Measurements from ENCODE around the gene CAPZB.

Gene CAPZB

GRCh38 chr1:19360016-19360415 lies 125.3 kb downstream of the CAPZB start:
- ATAC-seq (ENCODE audit: insufficient read depth, low read depth) (no peak), DNase-seq (no peak)
- H3K79me2 ChIP-seq (ENCODE audit: insufficient read depth, low read length): peaks cover 20% of the 10 kb centered on the region
- peaks cover 54% of the 10 kb centered on the region for H4K20me1 ChIP-seq (ENCODE audit: insufficient read depth, low read length)
- no peak overlapping the region for H2AFZ ChIP-seq (ENCODE audit: low read depth, low read length)
- no peak overlapping the region for H3K27ac ChIP-seq (ENCODE audit: low read length)
- no peaks in the 10 kb centered on the region for H3K27me3 ChIP-seq (ENCODE audit: insufficient read depth, low read length, poor library complexity)
- H3K4me3 ChIP-seq (ENCODE audit: low read depth in 1 of 2, low read length in 2 of 2): no peak overlapping the region
- H3K9me3 ChIP-seq (ENCODE audit: insufficient read depth, low read length, severe bottlenecking): no peaks in the 10 kb centered on the region
- no peaks in the 10 kb centered on the region for H3K4me1 ChIP-seq (ENCODE audit: insufficient read depth, low read length)
- H3K36me3 ChIP-seq (ENCODE audit: insufficient read depth, low read length): peaks cover 35% of the 10 kb centered on the region
- H3K4me2 ChIP-seq (ENCODE audit: insufficient read depth, low read length): no peak overlapping the region
- no peak for TF ChIP-seq EZH2 (IDR thresholded peaks at IDR 0.05; ENCODE audit: borderline replicate concordance, low read depth, low read length, severe bottlenecking)
- TF ChIP-seq CTCF (IDR thresholded peaks at IDR 0.05; ENCODE audit: borderline replicate concordance, extremely low read depth, low read length, poor library complexity, severe bottlenecking): no peak
- H3K9ac ChIP-seq (ENCODE audit: low read depth, low read length): no peak overlapping the region

GRCh38 chr1:19359357-19359756 lies 126.0 kb downstream of the CAPZB start:
- TF ChIP-seq CTCF (IDR thresholded peaks at IDR 0.05; ENCODE audit: borderline replicate concordance, extremely low read depth, low read length, poor library complexity, severe bottlenecking) (no peak), EZH2 (IDR thresholded peaks at IDR 0.05; ENCODE audit: borderline replicate concordance, low read depth, low read length, severe bottlenecking) (no peak)
- H3K36me3 ChIP-seq (ENCODE audit: insufficient read depth, low read length): peaks cover 42% of the 10 kb centered on the region

GRCh38 chr1:19358710-19359109 lies 126.6 kb downstream of the CAPZB start:
- DNase-seq (no peak), ATAC-seq (ENCODE audit: insufficient read depth, low read depth) (no peak)
- Histone ChIP-seq H3K27ac (ENCODE audit: low read length) (no peak overlapping the region), H4K20me1 (ENCODE audit: insufficient read depth, low read length) (peaks cover 57% of the 10 kb centered on the region), H3K9me3 (ENCODE audit: insufficient read depth, low read length, severe bottlenecking) (no peaks in the 10 kb centered on the region), H3K79me2 (ENCODE audit: insufficient read depth, low read length) (peaks cover 20% of the 10 kb centered on the region), H3K4me3 (ENCODE audit: low read depth in 1 of 2, low read length in 2 of 2) (no peak overlapping the region), H3K9ac (ENCODE audit: low read depth, low read length) (no peak overlapping the region), H3K36me3 (ENCODE audit: insufficient read depth, low read length) (peaks cover 49% of the 10 kb centered on the region), H3K4me2 (ENCODE audit: insufficient read depth, low read length) (no peak overlapping the region), H3K4me1 (ENCODE audit: insufficient read depth, low read length) (no peaks in the 10 kb centered on the region), H3K27me3 (ENCODE audit: insufficient read depth, low read length, poor library complexity) (no peaks in the 10 kb centered on the region), H2AFZ (ENCODE audit: low read depth, low read length) (no peak overlapping the region)
- TF ChIP-seq CTCF (IDR thresholded peaks at IDR 0.05; ENCODE audit: borderline replicate concordance, extremely low read depth, low read length, poor library complexity, severe bottlenecking) (no peak), EZH2 (IDR thresholded peaks at IDR 0.05; ENCODE audit: borderline replicate concordance, low read depth, low read length, severe bottlenecking) (no peak)

More at GRCh38 chr1:19359357-19359756, 126.0 kb downstream of the CAPZB start:
- Histone ChIP-seq H3K9ac (ENCODE audit: low read depth, low read length) (no peak overlapping the region), H3K4me3 (ENCODE audit: low read depth in 1 of 2, low read length in 2 of 2) (no peak overlapping the region), H2AFZ (ENCODE audit: low read depth, low read length) (no peak overlapping the region), H3K27ac (ENCODE audit: low read length) (no peak overlapping the region), H3K79me2 (ENCODE audit: insufficient read depth, low read length) (peaks cover 20% of the 10 kb centered on the region), H4K20me1 (ENCODE audit: insufficient read depth, low read length) (peaks cover 59% of the 10 kb centered on the region), H3K4me1 (ENCODE audit: insufficient read depth, low read length) (no peaks in the 10 kb centered on the region), H3K9me3 (ENCODE audit: insufficient read depth, low read length, severe bottlenecking) (no peaks in the 10 kb centered on the region), H3K4me2 (ENCODE audit: insufficient read depth, low read length) (no peak overlapping the region), H3K27me3 (ENCODE audit: insufficient read depth, low read length, poor library complexity) (no peaks in the 10 kb centered on the region)
- no peak for DNase-seq
- ATAC-seq (ENCODE audit: insufficient read depth, low read depth): no peak

All from DND-41 (cell line).